D721Med (cell line): ENCODE measurements around the gene ARL16.

ENCODE experiments used
- DNase-seq: peaks from one replicate; pipeline ENCODE4 v3.0.0; 2011; ENCODE audit warnings: low spot score; ENCODE audit not compliant: insufficient read length
- FAIRE-seq: peaks from 2 replicates; lab custom pipeline; 2011; peaks lifted over from hg19 to GRCh38; lab: Jason Lieb, UNC
- CTCF ChIP-seq: IDR thresholded peaks from 2 replicates; pipeline ENCODE4 v1.5.1; 2012; ENCODE audit warnings: mild to moderate bottlenecking, control low read depth; ENCODE audit not compliant: insufficient read depth; ENCODE audit errors: missing control alignments

ARL16 gene

GRCh38 chr17:81650951-81651350, 32.6 kb downstream of the ARL16 start:
- FAIRE-seq, result no peak
- no peak for TF ChIP-seq CTCF
- DNase-seq, result no peak

GRCh38 chr17:81648707-81649085, 34.9 kb downstream of the ARL16 start:
- no peak for TF ChIP-seq CTCF
- no peak for DNase-seq
- no peak for FAIRE-seq

GRCh38 chr17:81648013-81648706, 35.4 kb downstream of the ARL16 start:
- no peak for DNase-seq
- no peak for TF ChIP-seq CTCF
- FAIRE-seq, result no peak

DNA sequence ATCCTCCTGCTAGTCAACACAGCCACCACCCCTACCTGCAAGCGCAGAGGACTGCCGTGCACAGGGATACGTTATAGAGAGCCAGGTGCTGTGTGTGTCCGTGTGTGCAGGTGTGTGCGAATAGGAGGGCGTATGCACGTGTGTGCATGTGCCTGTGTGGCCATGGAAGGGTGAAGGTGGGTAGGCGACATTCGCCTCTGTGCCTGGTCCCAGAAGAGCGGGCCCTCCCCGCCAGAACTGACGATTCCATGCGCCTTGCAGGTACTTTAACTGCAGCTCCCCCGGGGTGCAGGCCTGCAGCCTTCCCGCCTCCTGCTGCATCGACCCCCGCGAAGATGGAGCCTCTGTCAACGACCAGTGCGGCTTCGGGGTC, 36.0 kb downstream of the ARL16 start:
- DNase-seq (no peak), FAIRE-seq (no peak)
- TF ChIP-seq CTCF, result no peak

- no peak for DNase-seq
- FAIRE-seq, result no peak
- no peak for TF ChIP-seq CTCF
These were observed 36.6 kb downstream of the ARL16 start for GRCh38 chr17:81646869-81647600.

DNA sequence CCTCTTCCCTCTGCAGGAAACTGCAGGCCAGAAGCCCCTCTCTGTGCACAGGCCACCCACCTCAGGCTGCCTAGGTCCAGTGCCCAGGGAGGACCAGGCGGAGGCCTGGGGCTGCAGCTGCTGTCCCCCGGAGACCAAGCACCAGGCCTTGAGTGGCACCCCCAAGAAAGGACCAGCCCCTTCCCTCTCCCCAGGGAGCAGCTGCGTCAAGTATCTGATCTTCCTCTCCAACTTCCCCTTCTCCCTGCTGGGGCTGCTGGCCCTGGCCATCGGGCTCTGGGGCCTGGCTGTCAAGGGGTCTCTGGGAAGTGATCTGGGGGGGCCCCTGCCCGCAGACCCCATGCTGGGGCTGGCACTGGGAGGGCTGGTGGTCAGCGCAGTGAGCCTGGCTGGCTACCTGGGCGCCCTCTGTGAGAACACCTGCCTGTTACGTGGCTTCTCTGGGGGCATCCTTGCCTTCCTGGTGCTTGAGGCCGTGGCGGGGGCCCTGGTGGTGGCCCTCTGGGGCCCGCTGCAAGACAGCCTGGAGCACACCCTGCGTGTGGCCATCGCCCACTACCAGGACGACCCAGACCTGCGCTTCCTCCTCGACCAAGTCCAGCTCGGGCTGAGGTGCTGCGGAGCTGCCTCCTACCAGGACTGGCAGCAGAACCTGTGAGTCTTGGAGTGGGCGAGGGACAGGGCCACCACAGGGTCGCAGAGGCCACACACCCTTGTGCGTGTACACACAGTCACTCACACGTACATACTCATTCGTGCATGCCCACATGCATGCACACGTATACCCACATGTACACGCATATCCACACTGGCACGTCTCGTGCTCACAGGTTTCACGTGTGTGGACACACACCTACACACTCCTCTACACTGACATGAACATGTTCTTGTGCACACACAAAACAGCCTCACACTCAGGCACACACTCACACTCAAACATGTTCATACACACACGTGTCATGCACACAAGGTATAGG, 38.3 kb downstream of the ARL16 start:
- TF ChIP-seq CTCF, result no peak
- FAIRE-seq (no peak), DNase-seq (no peak)
